Measurements from ENCODE around the gene SNTG2.

Gene SNTG2

GRCh38 chr2:1283871-1284270 lies 333.2 kb downstream of the SNTG2 start:
- TF ChIP-seq, protein P1, sequence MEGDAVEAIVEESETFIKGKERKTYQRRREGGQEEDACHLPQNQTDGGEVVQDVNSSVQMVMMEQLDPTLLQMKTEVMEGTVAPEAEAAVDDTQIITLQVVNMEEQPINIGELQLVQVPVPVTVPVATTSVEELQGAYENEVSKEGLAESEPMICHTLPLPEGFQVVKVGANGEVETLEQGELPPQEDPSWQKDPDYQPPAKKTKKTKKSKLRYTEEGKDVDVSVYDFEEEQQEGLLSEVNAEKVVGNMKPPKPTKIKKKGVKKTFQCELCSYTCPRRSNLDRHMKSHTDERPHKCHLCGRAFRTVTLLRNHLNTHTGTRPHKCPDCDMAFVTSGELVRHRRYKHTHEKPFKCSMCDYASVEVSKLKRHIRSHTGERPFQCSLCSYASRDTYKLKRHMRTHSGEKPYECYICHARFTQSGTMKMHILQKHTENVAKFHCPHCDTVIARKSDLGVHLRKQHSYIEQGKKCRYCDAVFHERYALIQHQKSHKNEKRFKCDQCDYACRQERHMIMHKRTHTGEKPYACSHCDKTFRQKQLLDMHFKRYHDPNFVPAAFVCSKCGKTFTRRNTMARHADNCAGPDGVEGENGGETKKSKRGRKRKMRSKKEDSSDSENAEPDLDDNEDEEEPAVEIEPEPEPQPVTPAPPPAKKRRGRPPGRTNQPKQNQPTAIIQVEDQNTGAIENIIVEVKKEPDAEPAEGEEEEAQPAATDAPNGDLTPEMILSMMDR (IDR thresholded peaks at IDR 0.05; ENCODE audit: insufficient read depth, low read depth, low read length, missing control alignments), result no peak
- DNase-seq (ENCODE audit: low read depth), result no peak
- H3K4me3 ChIP-seq (ENCODE audit: low read depth, low read length), result no peak overlapping the region

DNA sequence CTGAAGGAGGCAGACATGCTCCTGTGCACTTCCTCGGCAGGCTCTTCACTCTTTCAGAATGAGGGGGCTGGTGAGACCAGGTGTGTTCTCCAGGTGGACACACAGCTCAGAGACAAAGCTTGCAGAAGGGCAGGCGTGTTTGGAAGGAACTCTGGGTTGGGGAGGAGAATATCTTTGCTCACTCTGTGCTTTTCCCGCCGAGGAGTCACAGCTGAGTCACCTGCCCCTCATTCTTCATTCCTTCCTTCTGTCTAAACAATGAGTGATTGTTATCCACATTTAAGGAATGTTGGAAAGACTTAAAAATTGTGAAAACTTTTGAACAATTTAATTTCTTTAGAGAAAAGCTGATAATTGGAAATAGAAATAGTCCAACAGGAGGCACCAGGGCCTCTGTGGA lies 336.3 kb downstream of the SNTG2 start:
- H3K4me3 ChIP-seq (ENCODE audit: low read depth, low read length), result no peak overlapping the region
- TF ChIP-seq, protein P1 (IDR thresholded peaks at IDR 0.05; ENCODE audit: insufficient read depth, low read depth, low read length, missing control alignments), result no peak
- DNase-seq (ENCODE audit: low read depth), result no peak

GRCh38 chr2:1287427-1287826 lies 336.8 kb downstream of the SNTG2 start:
- DNase-seq (ENCODE audit: low read depth), result no peak
- TF ChIP-seq, protein P1 (IDR thresholded peaks at IDR 0.05; ENCODE audit: insufficient read depth, low read depth, low read length, missing control alignments), result no peak
- no peak overlapping the region for H3K4me3 ChIP-seq (ENCODE audit: low read depth, low read length)

- no peak for DNase-seq (ENCODE audit: low read depth)
- TF ChIP-seq, protein P1 (IDR thresholded peaks at IDR 0.05; ENCODE audit: insufficient read depth, low read depth, low read length, missing control alignments), result no peak
These were observed 344.3 kb downstream of the SNTG2 start for GRCh38 chr2:1294900-1295299.

DNA sequence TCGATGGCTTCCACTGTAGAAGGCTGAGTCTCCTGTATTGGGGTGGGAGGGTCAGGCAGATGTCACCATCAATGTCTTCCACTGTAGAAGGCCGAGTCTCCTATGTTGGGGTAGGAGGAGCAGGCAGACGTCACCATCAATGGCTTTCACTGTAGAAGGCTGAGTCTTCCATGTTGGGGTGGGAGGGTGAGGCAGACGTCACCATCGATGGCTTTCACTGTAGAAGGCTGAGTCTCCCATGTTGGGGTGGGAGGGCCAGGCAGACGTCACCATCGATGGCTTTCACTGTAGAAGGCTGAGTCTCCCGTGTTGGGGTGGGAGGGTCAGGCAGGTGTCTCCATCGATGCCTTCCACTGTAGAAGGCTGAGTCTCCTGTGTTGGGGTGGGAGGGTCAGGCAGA lies 345.1 kb downstream of the SNTG2 start:
- no peak for DNase-seq (ENCODE audit: low read depth)
- TF ChIP-seq, protein P1 (IDR thresholded peaks at IDR 0.05; ENCODE audit: insufficient read depth, low read depth, low read length, missing control alignments), result no peak
- no peak overlapping the region for H3K4me3 ChIP-seq (ENCODE audit: low read depth, low read length)

More at GRCh38 chr2:1294900-1295299, 344.3 kb downstream of the SNTG2 start:
- H3K4me3 ChIP-seq (ENCODE audit: low read depth, low read length), result no peak overlapping the region

GRCh38 chr2:1297372-1298159 lies 346.9 kb downstream of the SNTG2 start:
- TF ChIP-seq, protein P1 (IDR thresholded peaks at IDR 0.05; ENCODE audit: insufficient read depth, low read depth, low read length, missing control alignments), result no peak
- DNase-seq (ENCODE audit: low read depth), result no peak

DNA sequence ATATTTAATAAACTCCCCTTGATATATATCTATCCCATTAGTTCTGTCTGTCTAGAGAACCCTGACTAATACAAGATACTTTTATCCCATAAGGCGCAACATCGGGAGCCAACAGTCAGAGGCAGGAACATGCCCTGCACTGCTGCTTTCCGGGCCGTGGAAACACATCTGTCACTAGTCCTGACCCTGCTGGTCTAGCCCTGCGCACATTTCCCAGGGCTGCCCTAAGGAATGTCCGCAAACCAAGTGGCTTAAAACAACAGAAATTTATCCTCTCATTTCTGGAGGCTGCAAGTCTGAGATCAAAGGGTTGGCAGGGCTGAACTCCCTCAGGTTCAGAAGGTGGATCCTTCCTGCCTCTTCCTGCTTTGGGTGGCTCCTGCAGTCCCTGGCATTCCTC lies 348.4 kb downstream of the SNTG2 start:
- TF ChIP-seq, protein P1 (IDR thresholded peaks at IDR 0.05; ENCODE audit: insufficient read depth, low read depth, low read length, missing control alignments), result no peak
- no peak for DNase-seq (ENCODE audit: low read depth)
- no peak overlapping the region for H3K4me3 ChIP-seq (ENCODE audit: low read depth, low read length)

More at GRCh38 chr2:1297372-1298159, 346.9 kb downstream of the SNTG2 start:
- no peak overlapping the region for H3K4me3 ChIP-seq (ENCODE audit: low read depth, low read length)

Measured in GM12865 (cell line).